Neural cell (in vitro differentiated cells): ENCODE measurements around the gene MRC2. TPM values are rescaled to one million over a fixed set of nuclear protein-coding genes. Genes with fewer than 3 reads are reported as not detected.

Experiments
- H2AFZ ChIP-seq: fragments of 200-600, 300-800 bp; sonication (generic), shearing (Covaris generic); 2 replicates; pipeline ENCODE4 v1.6.0; 2014; ENCODE audit warnings: low read depth, mild to moderate bottlenecking, antibody characterized with exemption, low read length, moderate library complexity
- H3F3A ChIP-seq: fragments of 200-600 bp; shearing (Covaris generic); 2 replicates; pipeline ENCODE4 v1.6.1; 2016; ENCODE audit warnings: mild to moderate bottlenecking, moderate library complexity, mixed read lengths, antibody characterized with exemption, low read length; ENCODE audit not compliant: insufficient read depth, poor library complexity, severe bottlenecking
- H3K27ac ChIP-seq: fragments of 200-600, 300-800 bp; sonication (generic), shearing (Covaris generic); 2 replicates; pipeline ENCODE4 v1.5.1; 2014; ENCODE audit warnings: mild to moderate bottlenecking, low read length, moderate library complexity
- H3K27me3 ChIP-seq: fragments of 300-800, 200-600 bp; sonication (generic), shearing (Covaris generic); 2 replicates; pipeline ENCODE4 v1.6.0; 2014; ENCODE audit warnings: mild to moderate bottlenecking, low read depth, low read length, moderate library complexity; ENCODE audit not compliant: insufficient read depth
- H3K36me3 ChIP-seq: fragments of 300-800, 200-600 bp; sonication (generic), shearing (Covaris generic); 2 replicates; pipeline ENCODE4 v1.5.1; 2014; ENCODE audit warnings: mild to moderate bottlenecking, antibody characterized with exemption, low read length, moderate library complexity; ENCODE audit not compliant: insufficient read depth
- H3K4me2 ChIP-seq: fragments of 300-800, 200-600 bp; sonication (generic), shearing (Covaris generic); 2 replicates; pipeline ENCODE4 v1.6.0; 2014; ENCODE audit warnings: mild to moderate bottlenecking, low read length
- H3K4me3 ChIP-seq: fragments of 300-800, 200-600 bp; sonication (generic), shearing (Covaris generic); 2 replicates; pipeline ENCODE4 v1.5.1; 2014; ENCODE audit warnings: mild to moderate bottlenecking, low read length, moderate library complexity
- H3K79me2 ChIP-seq: fragments of 200-600 bp; shearing (Covaris generic); replicated peaks from 2 replicates; pipeline ENCODE4 v1.6.0; 2014; ENCODE audit warnings: mild to moderate bottlenecking, low read length, moderate library complexity; ENCODE audit not compliant: insufficient read depth
- H3K9ac ChIP-seq: fragments of 300-800, 200-600 bp; sonication (generic), shearing (Covaris generic); 2 replicates; pipeline ENCODE4 v1.6.1; 2016; ENCODE audit warnings: mild to moderate bottlenecking, low read length, mixed read lengths
- H3K9me2 ChIP-seq: fragments of 200-600 bp; shearing (Covaris generic); 2 replicates; pipeline ENCODE4 v1.6.1; 2016; ENCODE audit warnings: mild to moderate bottlenecking, low read length, mixed read lengths; ENCODE audit not compliant: insufficient read depth
- H3K9me3 ChIP-seq: fragments of 200-600, 300-800 bp; sonication (generic), shearing (Covaris generic); 2 replicates; pipeline ENCODE4 v1.6.1; 2016; ENCODE audit warnings: mild to moderate bottlenecking, mixed run types, low read length, moderate library complexity, mixed read lengths
- H4K20me1 ChIP-seq: fragments of 200-600 bp; shearing (Covaris generic); 2 replicates; pipeline ENCODE4 v1.6.1; 2016; ENCODE audit warnings: mild to moderate bottlenecking, mixed run types; ENCODE audit not compliant: insufficient read depth
- EZH2 ChIP-seq: fragments of 200-600, 300-800 bp; shearing (Covaris generic), sonication (generic); IDR thresholded peaks from 2 replicates; pipeline ENCODE4 v1.6.1; 2014; ENCODE audit warnings: antibody characterized with exemption, low read length, borderline replicate concordance, mild to moderate bottlenecking; ENCODE audit not compliant: insufficient read depth, poor library complexity, severe bottlenecking
- MXI1 ChIP-seq: fragments of 450-650 bp; conservative IDR thresholded peaks from 2 replicates; pipeline ENCODE4 v1.6.1; 2014; ENCODE audit warnings: antibody characterized with exemption, mild to moderate bottlenecking; ENCODE audit not compliant: poor library complexity, severe bottlenecking
- POLR2AphosphoS5 ChIP-seq: IDR thresholded peaks from 2 replicates; pipeline ENCODE4 v1.6.1; 2012
- RAD21 ChIP-seq: fragments of 450-650 bp; conservative IDR thresholded peaks from 2 replicates; pipeline ENCODE4 v1.6.1; 2014; ENCODE audit warnings: antibody characterized with exemption, mild to moderate bottlenecking, moderate library complexity
- SMC3 ChIP-seq: fragments of 450-650 bp; conservative IDR thresholded peaks from 2 replicates; pipeline ENCODE4 v1.6.1; 2014; ENCODE audit warnings: antibody characterized with exemption, mild to moderate bottlenecking, moderate library complexity; ENCODE audit not compliant: poor library complexity
- polyA plus RNA-seq: library from polyadenylated mRNA; depleted of rRNA; stranded (reverse); fragments of >200 nt; gene quantifications from 2 replicates; pipeline ENCODE4 v1.2.3, GENCODE V29; 2014
- TF ChIP-seq, protein P1 (sequence below): fragments of 450-650 bp; IDR thresholded peaks from 2 replicates; pipeline ENCODE4 v1.5.1; 2014; ENCODE audit warnings: antibody characterized with exemption, mild to moderate bottlenecking, moderate library complexity; ENCODE audit not compliant: poor library complexity, severe bottlenecking
- TF ChIP-seq, protein P2 (sequence below): IDR thresholded peaks from 2 replicates; pipeline ENCODE4 v1.6.1; 2012; ENCODE audit warnings: borderline replicate concordance

Gene MRC2
- polyA plus RNA-seq, 1 donor from 2014 or later: 0.36 TPM

DNA sequence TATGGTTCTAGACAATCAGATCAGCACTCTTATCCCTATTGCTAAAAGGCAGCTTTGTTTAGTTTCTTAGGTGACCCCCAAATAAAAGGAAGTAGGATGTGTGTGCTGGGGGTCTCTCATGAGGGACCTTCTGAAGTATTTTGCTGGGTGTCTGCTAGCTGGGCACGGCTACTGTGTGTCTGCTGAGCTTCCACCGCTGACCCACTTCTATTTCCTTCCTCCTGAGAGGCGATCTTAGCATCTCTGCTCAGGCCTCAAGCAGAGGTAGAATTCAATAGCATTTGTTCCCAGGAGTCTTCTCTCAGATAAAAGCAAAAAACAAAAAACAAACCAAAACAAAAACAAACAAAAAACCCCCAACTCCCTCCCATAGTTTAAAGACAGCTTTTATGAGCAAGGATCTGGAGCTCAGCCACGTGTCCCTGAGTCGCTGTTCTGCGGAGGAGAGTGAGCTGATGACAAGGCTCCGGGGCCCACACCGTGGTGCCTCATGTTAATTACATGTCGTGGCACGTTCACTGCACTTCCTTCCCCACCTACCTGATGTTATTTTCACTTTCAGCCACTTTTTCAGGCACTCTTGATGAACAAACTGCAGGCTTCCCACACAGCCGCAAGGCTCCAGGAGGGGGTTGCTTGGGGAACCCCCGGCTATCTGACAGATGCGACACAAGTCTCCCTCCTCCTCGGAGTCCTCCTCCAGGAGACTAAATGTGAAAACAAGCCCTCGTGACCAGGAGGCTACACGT lies 97.1 kb downstream of the MRC2 start:
- H2AFZ ChIP-seq: no peak overlapping the region
- H3K9ac ChIP-seq: no peak overlapping the region

DNA sequence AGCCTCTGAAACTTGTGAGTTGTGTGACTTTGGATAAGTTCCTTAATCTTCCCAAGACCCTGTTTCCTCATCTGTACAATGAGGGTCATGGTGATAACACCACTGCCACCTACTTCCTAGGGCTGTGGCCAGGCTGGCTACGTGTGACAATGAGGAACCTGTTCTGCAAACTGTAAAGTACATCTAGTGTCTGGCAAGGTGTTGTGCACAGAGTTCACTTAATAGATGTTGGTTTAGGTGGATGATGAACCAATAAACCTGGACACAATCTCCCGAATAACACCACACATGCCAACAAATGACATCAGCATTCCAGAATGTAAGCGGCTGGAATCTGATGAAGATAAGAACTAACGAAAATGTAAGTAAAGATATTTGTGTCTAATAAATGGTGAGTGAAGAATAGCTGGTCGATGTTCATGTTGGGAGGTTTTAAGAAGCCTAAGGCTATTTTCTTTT lies 98.3 kb downstream of the MRC2 start:
- Histone ChIP-seq H2AFZ (no peak overlapping the region), H3K36me3 (no peaks in the 10 kb centered on the region), H3K79me2 (no peaks in the 10 kb centered on the region), H3K9me3 (no peaks in the 10 kb centered on the region), H3K9me2 (no peaks in the 10 kb centered on the region), H4K20me1 (no peaks in the 10 kb centered on the region), H3K4me2 (no peak overlapping the region), H3F3A (no peaks in the 10 kb centered on the region), H3K27ac (no peak overlapping the region), H3K9ac (no peak overlapping the region), H3K27me3 (no peaks in the 10 kb centered on the region), H3K4me3 (no peak overlapping the region)
- no peak for TF ChIP-seq EZH2
- TF ChIP-seq MXI1: no peak
- TF ChIP-seq RAD21: no peak
- no peak for TF ChIP-seq SMC3
- TF ChIP-seq POLR2AphosphoS5: no peak
- TF ChIP-seq, protein P1, sequence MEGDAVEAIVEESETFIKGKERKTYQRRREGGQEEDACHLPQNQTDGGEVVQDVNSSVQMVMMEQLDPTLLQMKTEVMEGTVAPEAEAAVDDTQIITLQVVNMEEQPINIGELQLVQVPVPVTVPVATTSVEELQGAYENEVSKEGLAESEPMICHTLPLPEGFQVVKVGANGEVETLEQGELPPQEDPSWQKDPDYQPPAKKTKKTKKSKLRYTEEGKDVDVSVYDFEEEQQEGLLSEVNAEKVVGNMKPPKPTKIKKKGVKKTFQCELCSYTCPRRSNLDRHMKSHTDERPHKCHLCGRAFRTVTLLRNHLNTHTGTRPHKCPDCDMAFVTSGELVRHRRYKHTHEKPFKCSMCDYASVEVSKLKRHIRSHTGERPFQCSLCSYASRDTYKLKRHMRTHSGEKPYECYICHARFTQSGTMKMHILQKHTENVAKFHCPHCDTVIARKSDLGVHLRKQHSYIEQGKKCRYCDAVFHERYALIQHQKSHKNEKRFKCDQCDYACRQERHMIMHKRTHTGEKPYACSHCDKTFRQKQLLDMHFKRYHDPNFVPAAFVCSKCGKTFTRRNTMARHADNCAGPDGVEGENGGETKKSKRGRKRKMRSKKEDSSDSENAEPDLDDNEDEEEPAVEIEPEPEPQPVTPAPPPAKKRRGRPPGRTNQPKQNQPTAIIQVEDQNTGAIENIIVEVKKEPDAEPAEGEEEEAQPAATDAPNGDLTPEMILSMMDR: no peak

More for the DNA sequence above, 97.1 kb downstream of the MRC2 start:
- Histone ChIP-seq H3F3A (no peaks in the 10 kb centered on the region), H3K27ac (no peak overlapping the region), H4K20me1 (no peaks in the 10 kb centered on the region), H3K27me3 (no peaks in the 10 kb centered on the region), H3K4me3 (no peak overlapping the region), H3K9me3 (no peaks in the 10 kb centered on the region), H3K36me3 (no peaks in the 10 kb centered on the region), H3K4me2 (no peak overlapping the region), H3K9me2 (no peaks in the 10 kb centered on the region), H3K79me2 (no peaks in the 10 kb centered on the region)
- TF ChIP-seq, protein P2, sequence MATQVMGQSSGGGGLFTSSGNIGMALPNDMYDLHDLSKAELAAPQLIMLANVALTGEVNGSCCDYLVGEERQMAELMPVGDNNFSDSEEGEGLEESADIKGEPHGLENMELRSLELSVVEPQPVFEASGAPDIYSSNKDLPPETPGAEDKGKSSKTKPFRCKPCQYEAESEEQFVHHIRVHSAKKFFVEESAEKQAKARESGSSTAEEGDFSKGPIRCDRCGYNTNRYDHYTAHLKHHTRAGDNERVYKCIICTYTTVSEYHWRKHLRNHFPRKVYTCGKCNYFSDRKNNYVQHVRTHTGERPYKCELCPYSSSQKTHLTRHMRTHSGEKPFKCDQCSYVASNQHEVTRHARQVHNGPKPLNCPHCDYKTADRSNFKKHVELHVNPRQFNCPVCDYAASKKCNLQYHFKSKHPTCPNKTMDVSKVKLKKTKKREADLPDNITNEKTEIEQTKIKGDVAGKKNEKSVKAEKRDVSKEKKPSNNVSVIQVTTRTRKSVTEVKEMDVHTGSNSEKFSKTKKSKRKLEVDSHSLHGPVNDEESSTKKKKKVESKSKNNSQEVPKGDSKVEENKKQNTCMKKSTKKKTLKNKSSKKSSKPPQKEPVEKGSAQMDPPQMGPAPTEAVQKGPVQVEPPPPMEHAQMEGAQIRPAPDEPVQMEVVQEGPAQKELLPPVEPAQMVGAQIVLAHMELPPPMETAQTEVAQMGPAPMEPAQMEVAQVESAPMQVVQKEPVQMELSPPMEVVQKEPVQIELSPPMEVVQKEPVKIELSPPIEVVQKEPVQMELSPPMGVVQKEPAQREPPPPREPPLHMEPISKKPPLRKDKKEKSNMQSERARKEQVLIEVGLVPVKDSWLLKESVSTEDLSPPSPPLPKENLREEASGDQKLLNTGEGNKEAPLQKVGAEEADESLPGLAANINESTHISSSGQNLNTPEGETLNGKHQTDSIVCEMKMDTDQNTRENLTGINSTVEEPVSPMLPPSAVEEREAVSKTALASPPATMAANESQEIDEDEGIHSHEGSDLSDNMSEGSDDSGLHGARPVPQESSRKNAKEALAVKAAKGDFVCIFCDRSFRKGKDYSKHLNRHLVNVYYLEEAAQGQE: no peak
- no peak for TF ChIP-seq POLR2AphosphoS5
